Pancreas (tissue), 10 donors: Measurements from ENCODE around the gene CRADD. TPM values are rescaled to one million over a fixed set of nuclear protein-coding genes. Genes with fewer than 3 reads are reported as not detected.

ENCODE experiments used
- ATAC-seq, 4 donors: fragments of 200-7000 bp; cut with Tn5 transposase; one replicate each; pipeline versions ENCODE4 v1.8.0 to v1.9.1; 2020; ENCODE audit warnings: mild to moderate bottlenecking in 4 of 4, moderate library complexity in 4 of 4
- DNase-seq, 6 donors: peaks; one replicate each; pipeline ENCODE4 v3.0.0-alpha.2; 2020
- FAIRE-seq: peaks from 2 replicates; lab custom pipeline; 2012; peaks lifted over from hg19 to GRCh38; lab: Jason Lieb, UNC
- H3K27ac ChIP-seq, 4 donors: fragments of 200-600 bp; sonication (generic); 1 replicate in 3 of 4; 2 replicates in 1 of 4; pipeline versions ENCODE4 v1.5.0 to v1.8.0; 2020
- H3K27me3 ChIP-seq, 4 donors: fragments of 200-600 bp; one replicate each; pipeline ENCODE4 v1.8.0; 2021
- H3K36me3 ChIP-seq, 3 donors: fragments of 200-600 bp; sonication (generic) in 1 of 3; one replicate each; pipeline versions ENCODE4 v1.5.0 to v1.8.0; 2020 to 2021
- H3K4me1 ChIP-seq, 3 donors: fragments of 200-600 bp; one replicate each; pipeline ENCODE4 v1.8.0; 2021
- H3K4me3 ChIP-seq, 4 donors: fragments of 200-600 bp; sonication (generic) in 2 of 4; one replicate each; pipeline versions ENCODE4 v1.5.0 to v1.8.0; 2020 to 2021
- H3K9me3 ChIP-seq, 4 donors: fragments of 200-600 bp; one replicate each; pipeline ENCODE4 v1.8.0; 2021
- WGBS, 2 donors: extraction: QIAGEN DNeasy Blood & Tissue Kit; methylation state at CpG; one replicate each; pipeline ENCODE4 v1.1.7; 2013; 5-methylcytosine and 5-hydroxymethylcytosine counted together
- intact Hi-C, 3 donors: fragments of 100-400 bp; cut with DNase I; formaldehyde crosslinking; loops; one replicate each; pipeline versions ENCODE4 v1.11.1 to v1.14.2; 2022
- polyA plus RNA-seq, 2 donors: library from polyadenylated mRNA; stranded (reverse); fragments of 200-250 nt; gene quantifications; one replicate each; pipeline ENCODE4 v1.2.3, GENCODE V29; 2013
- total RNA-seq, 6 donors: library from RNA; stranded (reverse); fragmentation: NEBNext Ultra II Directional in 4 of 6; extraction: Animal tissue kit (Norgen Biotek cat#: 25700) in 4 of 6; gene quantifications; one replicate each; pipeline versions ENCODE4 v1.2.1 to v1.2.4, GENCODE V29; 2021 to 2023
- TF ChIP-seq, protein P1 (sequence below), 4 donors: fragments of 200-600 bp; sonication (generic) in 3 of 4; IDR thresholded peaks; one replicate each; pipeline versions ENCODE4 v1.5.0 to v1.8.0; 2021; ENCODE audit warnings: antibody characterized with exemption in 4 of 4
- donor health status: healthy with polysubstance abuse.
- donor health status: DM: no; HTN: no; CAD: no; lungs with moderate emphysema.
- donor health status: DM: no; HTN: no; CAD: no.
- donor health status: control.
- donor health status: control.
- donor health status: Bipolar disorder and iron deficiency.
- donor health status: DM: yes; HTN: yes; CAD: no.
- donor health status: DM: no; HTN: no; CAD: no.
- donor health status: DM: no; HTN: no; CAD: no.
- donor health status: DM: yes; HTN: yes; CAD: no.

CRADD gene
- total and polyA plus RNA-seq, 8 donors, result 5.3 to 12.3 (median 9.2) TPM

DNA sequence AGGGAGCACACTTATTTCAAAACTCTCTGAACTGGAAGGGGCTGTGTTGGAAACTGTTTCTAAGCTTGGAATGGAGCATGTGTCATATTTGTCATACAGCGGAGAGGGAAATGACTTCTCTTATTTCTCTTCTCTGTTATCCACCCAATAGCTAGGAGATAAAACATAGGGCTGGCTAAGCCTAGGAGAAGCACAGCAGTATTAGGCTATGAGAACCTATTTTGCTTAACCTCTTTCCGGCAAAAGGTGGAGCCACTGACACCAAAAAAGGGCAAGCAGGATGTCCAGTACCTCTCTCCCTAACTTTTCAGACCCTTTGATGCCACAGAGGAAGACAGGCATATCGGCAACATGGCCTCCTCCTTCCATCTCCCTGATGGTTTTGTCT, 148.3 kb downstream of the CRADD start:
- Histone ChIP-seq H3K27ac (no peak overlapping the region), H3K9me3 (no peaks in the 10 kb centered on the region), H3K4me3 (no peak overlapping the region), H3K27me3 (no peaks in the 10 kb centered on the region), H3K36me3 (no peaks in the 10 kb centered on the region), H3K4me1 (peaks cover 0 to 3% (median 0%) of the 10 kb centered on the region in 3 donors)
- ATAC-seq (peak in 2 of 4 donors; percentile 19 to 50), FAIRE-seq (no peak), DNase-seq (no peak)
- intact Hi-C loops, result no loop called here
- TF ChIP-seq, protein P1, sequence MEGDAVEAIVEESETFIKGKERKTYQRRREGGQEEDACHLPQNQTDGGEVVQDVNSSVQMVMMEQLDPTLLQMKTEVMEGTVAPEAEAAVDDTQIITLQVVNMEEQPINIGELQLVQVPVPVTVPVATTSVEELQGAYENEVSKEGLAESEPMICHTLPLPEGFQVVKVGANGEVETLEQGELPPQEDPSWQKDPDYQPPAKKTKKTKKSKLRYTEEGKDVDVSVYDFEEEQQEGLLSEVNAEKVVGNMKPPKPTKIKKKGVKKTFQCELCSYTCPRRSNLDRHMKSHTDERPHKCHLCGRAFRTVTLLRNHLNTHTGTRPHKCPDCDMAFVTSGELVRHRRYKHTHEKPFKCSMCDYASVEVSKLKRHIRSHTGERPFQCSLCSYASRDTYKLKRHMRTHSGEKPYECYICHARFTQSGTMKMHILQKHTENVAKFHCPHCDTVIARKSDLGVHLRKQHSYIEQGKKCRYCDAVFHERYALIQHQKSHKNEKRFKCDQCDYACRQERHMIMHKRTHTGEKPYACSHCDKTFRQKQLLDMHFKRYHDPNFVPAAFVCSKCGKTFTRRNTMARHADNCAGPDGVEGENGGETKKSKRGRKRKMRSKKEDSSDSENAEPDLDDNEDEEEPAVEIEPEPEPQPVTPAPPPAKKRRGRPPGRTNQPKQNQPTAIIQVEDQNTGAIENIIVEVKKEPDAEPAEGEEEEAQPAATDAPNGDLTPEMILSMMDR (IDR thresholded peaks at IDR 0.05), result no peak
- WGBS, 2 donors, result 86 to 87% methylated on average over 3 of the region's 3 CpGs

DNA sequence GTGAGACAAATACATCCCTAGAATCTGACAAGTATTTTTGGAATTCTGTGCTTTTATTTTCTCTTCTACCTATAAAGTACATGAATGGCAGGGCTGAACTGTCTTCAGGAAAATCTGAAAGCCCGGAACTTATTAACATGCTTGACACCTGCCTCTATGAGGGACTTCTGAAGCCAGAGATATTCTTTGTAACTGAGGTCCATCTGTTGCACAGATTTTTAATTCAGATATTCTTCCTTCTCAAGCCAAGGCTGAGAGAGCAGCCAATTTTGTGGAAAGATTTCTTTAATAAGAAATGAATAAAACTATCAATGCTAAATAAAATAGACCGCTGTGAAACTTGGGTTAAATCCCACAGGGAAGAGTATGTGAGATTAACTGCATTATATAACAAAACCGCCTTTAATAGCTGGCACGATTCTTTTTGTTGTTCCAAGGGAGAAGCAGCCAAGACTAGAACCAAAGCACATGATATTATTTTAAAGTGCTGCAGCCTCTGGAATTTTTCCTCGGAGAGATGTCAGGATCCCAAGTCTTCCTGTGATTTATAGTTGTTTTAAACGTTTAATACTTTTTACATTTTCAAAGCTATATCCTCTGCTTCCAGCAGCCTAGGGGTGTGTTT, 148.9 kb downstream of the CRADD start:
- intact Hi-C loops, result no loop called here
- H3K36me3 ChIP-seq, result no peaks in the 10 kb centered on the region
- no peaks in the 10 kb centered on the region for H3K9me3 ChIP-seq
- 15 to 23% methylated on average over 6 of the region's 6 CpGs for WGBS, 2 donors
- no peak for ATAC-seq
- TF ChIP-seq, protein P1 (IDR thresholded peaks at IDR 0.05), result no peak
- no peaks in the 10 kb centered on the region for H3K27me3 ChIP-seq
- no peak overlapping the region for H3K27ac ChIP-seq
- DNase-seq, result no peak
- no peak overlapping the region for H3K4me3 ChIP-seq
- peak; percentile 45 for FAIRE-seq
- H3K4me1 ChIP-seq, result peaks cover 0 to 3% (median 0%) of the 10 kb centered on the region in 3 donors

DNA sequence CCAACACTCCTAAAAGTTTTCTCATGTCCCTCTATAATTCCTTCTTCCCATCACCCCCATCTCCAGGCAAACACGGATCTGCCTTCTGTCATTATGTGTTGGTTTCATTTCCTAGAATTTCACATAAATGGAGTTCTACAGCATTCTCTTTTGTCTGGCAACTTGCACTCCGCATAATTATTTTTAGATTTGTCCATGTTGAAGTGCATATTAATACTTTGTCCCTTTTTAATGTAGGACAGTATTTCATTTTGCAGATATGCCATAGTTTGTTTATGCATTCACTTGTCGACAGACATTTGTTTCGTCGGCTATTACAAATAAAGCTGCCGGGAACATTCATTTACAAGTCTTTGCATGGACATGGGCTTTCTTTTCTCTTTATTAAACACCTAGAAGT, 150.0 kb downstream of the CRADD start:
- Histone ChIP-seq H3K9me3 (no peaks in the 10 kb centered on the region), H3K27ac (no peak overlapping the region), H3K27me3 (no peaks in the 10 kb centered on the region), H3K4me1 (peaks cover 0 to 3% (median 0%) of the 10 kb centered on the region in 3 donors), H3K4me3 (no peak overlapping the region), H3K36me3 (no peaks in the 10 kb centered on the region)
- TF ChIP-seq, protein P1 (IDR thresholded peaks at IDR 0.05), result no peak
- FAIRE-seq (no peak), ATAC-seq (no peak), DNase-seq (no peak)
- 80 to 92% methylated on average over 6 of the region's 6 CpGs for WGBS, 2 donors
- intact Hi-C loops, result no loop called here

DNA sequence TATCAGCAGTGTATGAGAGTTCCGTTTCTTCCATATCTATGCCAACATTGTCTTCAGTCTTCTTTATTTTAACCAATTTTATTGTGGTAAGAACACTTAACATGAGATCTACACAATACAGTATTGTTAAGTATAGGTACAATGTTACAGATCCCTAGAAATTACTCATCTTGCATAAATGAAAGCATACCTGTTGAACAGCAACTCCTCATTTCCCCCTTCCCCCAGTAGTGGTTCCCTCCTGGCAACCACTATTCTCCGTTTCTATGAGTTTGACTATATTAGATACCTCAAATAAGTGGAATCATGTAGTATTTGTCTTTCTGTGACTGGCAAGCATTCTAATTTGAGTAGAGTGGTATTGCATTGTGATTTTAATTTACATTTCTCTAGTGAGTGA, 150.5 kb downstream of the CRADD start:
- 94 to 98% methylated on average over 2 of the region's 2 CpGs for WGBS, 2 donors
- H3K27me3 ChIP-seq, result no peaks in the 10 kb centered on the region
- H3K4me3 ChIP-seq, result no peak overlapping the region
- no peak for FAIRE-seq
- no peaks in the 10 kb centered on the region for H3K9me3 ChIP-seq
- no peaks in the 10 kb centered on the region for H3K36me3 ChIP-seq
- no peak for DNase-seq
- intact Hi-C loops, result no loop called here
- H3K4me1 ChIP-seq, result peaks cover 0 to 3% (median 0%) of the 10 kb centered on the region in 3 donors
- H3K27ac ChIP-seq, result no peak overlapping the region
- TF ChIP-seq, protein P1 (IDR thresholded peaks at IDR 0.05), result no peak
- ATAC-seq, result no peak

DNA sequence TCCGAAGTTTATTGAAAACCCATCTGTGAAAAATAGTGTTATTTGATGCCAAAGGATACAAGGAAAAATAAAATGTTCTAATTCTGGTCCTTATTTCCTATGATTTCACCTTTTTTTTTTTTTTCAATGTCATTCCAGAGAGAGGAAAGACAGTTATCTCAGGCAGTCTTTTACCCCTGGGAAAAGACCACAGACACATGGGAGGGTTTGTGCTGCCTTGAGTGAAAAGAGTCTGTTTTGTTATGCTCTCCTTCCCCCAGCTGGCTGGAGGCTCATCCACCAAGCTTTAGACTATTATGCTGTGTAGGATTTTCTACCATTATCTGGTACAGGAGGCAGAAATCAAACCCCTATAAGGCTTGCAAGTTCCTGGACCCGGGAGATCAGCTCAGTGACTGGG, 151.8 kb downstream of the CRADD start:
- no peak for FAIRE-seq

More for the DNA sequence above, 151.8 kb downstream of the CRADD start:
- DNase-seq (no peak), ATAC-seq (no peak)
- Histone ChIP-seq H3K4me3 (no peak overlapping the region), H3K36me3 (no peaks in the 10 kb centered on the region), H3K4me1 (peaks cover 0 to 3% (median 0%) of the 10 kb centered on the region in 3 donors), H3K27ac (no peak overlapping the region), H3K27me3 (no peaks in the 10 kb centered on the region), H3K9me3 (no peaks in the 10 kb centered on the region)
- WGBS, 2 donors, result 81 to 86% methylated on average over 2 of the region's 2 CpGs
- intact Hi-C loops, result no loop called here
- TF ChIP-seq, protein P1 (IDR thresholded peaks at IDR 0.05), result no peak
